SU-DHL-6 (cell line): ENCODE data around the gene PSMC2.

ENCODE experiments used
- H2AFZ ChIP-seq: fragments of 200-600 bp; sonication (generic); 2 replicates; pipeline ENCODE4 v1.6.1; 2014; ENCODE audit warnings: low read depth, mild to moderate bottlenecking, moderate library complexity, mixed read lengths, antibody characterized with exemption, low read length; ENCODE audit not compliant: severe bottlenecking
- H3F3A ChIP-seq: fragments of 200-600 bp; shearing (Covaris generic); 2 replicates; pipeline ENCODE4 v1.6.0; 2016; ENCODE audit warnings: antibody characterized with exemption, mild to moderate bottlenecking; ENCODE audit not compliant: insufficient read depth
- H3K27ac ChIP-seq: fragments of 200-600 bp; sonication (generic); 2 replicates; pipeline ENCODE4 v1.5.1; 2016; ENCODE audit warnings: low read depth, mild to moderate bottlenecking, low read length, moderate library complexity, mixed read lengths
- H3K27me3 ChIP-seq: fragments of 200-600 bp; sonication (generic), shearing (Covaris generic); 2 replicates; pipeline ENCODE4 v1.6.0; 2014; ENCODE audit warnings: mild to moderate bottlenecking, low read length
- H3K36me3 ChIP-seq: fragments of 200-600 bp; sonication (generic); 2 replicates; pipeline ENCODE4 v1.6.1; 2014; ENCODE audit warnings: mild to moderate bottlenecking, low read length, mixed read lengths
- H3K4me2 ChIP-seq: fragments of 300-600, 200-600 bp; shearing (Covaris generic), sonication (generic); 2 replicates; pipeline ENCODE4 v1.6.0; 2014; ENCODE audit warnings: low read length, low read depth, mild to moderate bottlenecking; ENCODE audit not compliant: poor library complexity, severe bottlenecking
- H3K4me3 ChIP-seq: fragments of 200-600 bp; sonication (generic); 2 replicates; pipeline ENCODE4 v1.5.1; 2014; ENCODE audit warnings: antibody characterized with exemption, low read length, mild to moderate bottlenecking, mixed read lengths; ENCODE audit not compliant: insufficient read depth, poor library complexity, severe bottlenecking
- H3K79me2 ChIP-seq: fragments of 200-600 bp; sonication (generic); 2 replicates; pipeline ENCODE4 v1.6.1; 2014; ENCODE audit warnings: mild to moderate bottlenecking, low read length, moderate library complexity; ENCODE audit not compliant: insufficient read depth
- H3K9ac ChIP-seq: fragments of 200-600 bp; sonication (generic); 2 replicates; pipeline ENCODE4 v1.7.0; 2014; ENCODE audit warnings: mild to moderate bottlenecking, low read length
- H3K9me2 ChIP-seq: fragments of 200-600 bp; sonication (generic); replicated peaks from 2 replicates; pipeline ENCODE4 v1.6.1; 2014; ENCODE audit warnings: low read length; ENCODE audit not compliant: insufficient read depth
- H3K9me3 ChIP-seq: fragments of 200-600 bp; sonication (generic); 2 replicates; pipeline ENCODE4 v1.6.1; 2014; ENCODE audit warnings: low read length, mixed read lengths; ENCODE audit not compliant: insufficient read depth
- H4K20me1 ChIP-seq: fragments of 200-600 bp; sonication (generic); 2 replicates; pipeline ENCODE4 v1.6.1; 2014; ENCODE audit warnings: low read depth, mild to moderate bottlenecking, antibody characterized with exemption, low read length, moderate library complexity, mixed read lengths
- CTCF ChIP-seq: fragments of 200-600 bp; sonication (generic); IDR thresholded peaks from one replicate; pipeline ENCODE4 v1.5.1; 2017; ENCODE audit warnings: antibody characterized with exemption, mild to moderate bottlenecking, low read length, moderate library complexity; ENCODE audit not compliant: insufficient read depth, poor library complexity, severe bottlenecking
- EZH2phosphoT487 ChIP-seq: fragments of 200-600 bp; sonication (generic), shearing (Covaris generic); conservative IDR thresholded peaks from 2 replicates; pipeline ENCODE4 v1.6.1; 2018; ENCODE audit warnings: mild to moderate bottlenecking, antibody characterized with exemption, low read length, moderate library complexity, mixed read lengths

PSMC2 gene

GRCh38 chr7:103307503-103308231 lies 39.8 kb upstream of the PSMC2 start:
- 0 out of 2 replicates have a peak, but pooled peaks cover under 1% of the 10 kb centered on the region for H4K20me1 ChIP-seq
- H3K4me3 ChIP-seq: no peak overlapping the region
- H3K79me2 ChIP-seq: 0 out of 2 replicates have a peak, but pooled peaks cover 3% of the 10 kb centered on the region
- no peak overlapping the region for H3K4me2 ChIP-seq
- TF ChIP-seq CTCF: no peak
- TF ChIP-seq EZH2phosphoT487: no peak
- H3F3A ChIP-seq: peaks cover 31% of the 10 kb centered on the region
- H3K27me3 ChIP-seq: no peaks in the 10 kb centered on the region
- no peaks in the 10 kb centered on the region for H3K9me2 ChIP-seq
- H3K27ac ChIP-seq: no peak overlapping the region
- H2AFZ ChIP-seq: no peak overlapping the region
- H3K9me3 ChIP-seq: no peaks in the 10 kb centered on the region
- peaks cover 73% of the 10 kb centered on the region; the same call in 1 of the 2 replicates for H3K36me3 ChIP-seq
- H3K9ac ChIP-seq: no peak overlapping the region

- peaks cover 69% of the 10 kb centered on the region for H3K36me3 ChIP-seq
- H2AFZ ChIP-seq: no peak overlapping the region
- H3K27ac ChIP-seq: no peak overlapping the region
- H4K20me1 ChIP-seq: no peaks in the 10 kb centered on the region
- 0 out of 2 replicates have a peak, but pooled peaks cover 5% of the 10 kb centered on the region for H3K79me2 ChIP-seq
- no peak for TF ChIP-seq EZH2phosphoT487
- no peak for TF ChIP-seq CTCF
- no peak overlapping the region for H3K9ac ChIP-seq
- no peaks in the 10 kb centered on the region for H3K27me3 ChIP-seq
- no peak overlapping the region for H3K4me3 ChIP-seq
- H3K4me2 ChIP-seq: no peak overlapping the region
- H3F3A ChIP-seq: peaks cover 46% of the 10 kb centered on the region
- no peaks in the 10 kb centered on the region for H3K9me2 ChIP-seq
- no peaks in the 10 kb centered on the region for H3K9me3 ChIP-seq
Measured at GRCh38 chr7:103314852-103315251, 32.6 kb upstream of the PSMC2 start.

- Histone ChIP-seq H3K4me2 (no peak overlapping the region), H3K79me2 (0 out of 2 replicates have a peak, but pooled peaks cover 5% of the 10 kb centered on the region), H4K20me1 (no peaks in the 10 kb centered on the region), H3K27me3 (no peaks in the 10 kb centered on the region), H3K36me3 (peaks cover 59% of the 10 kb centered on the region), H3K9me2 (no peaks in the 10 kb centered on the region), H3F3A (peaks cover 45% of the 10 kb centered on the region), H3K9ac (no peak overlapping the region), H3K4me3 (no peak overlapping the region), H2AFZ (no peak overlapping the region), H3K27ac (no peak overlapping the region), H3K9me3 (no peaks in the 10 kb centered on the region)
- no peak for TF ChIP-seq CTCF
- TF ChIP-seq EZH2phosphoT487: no peak
Measured at GRCh38 chr7:103316380-103316941, 31.0 kb upstream of the PSMC2 start.
